AG04449 (cell line): ENCODE data around the gene SIGLEC5.
"Not testable (repeated sequence)": the region's sequence is repeated elsewhere in the genome, so short reads cannot be mapped to it uniquely, and the experiment has no call there.

ENCODE experiments used
- CTCF ChIA-PET: fragments of 350-600 bp; formaldehyde crosslinking; extraction: SDS; loops from one replicate; lab custom pipeline; 2021; ENCODE audit warnings: antibody characterized with exemption; lab: Yijun Ruan, JAX
- POLR2A ChIA-PET: fragments of 400-600, 350-600 bp; formaldehyde crosslinking; extraction: SDS; loops from one replicate; lab custom pipeline; 2020; ENCODE audit warnings: antibody characterized with exemption, inconsistent platforms; lab: Yijun Ruan, JAX
- DNase-seq: peaks from one replicate; pipeline ENCODE4 v3.0.0-alpha.2; 2010; ENCODE audit warnings: low read depth, low spot score
- H3K4me3 ChIP-seq: 2 replicates; pipeline ENCODE4 v1.5.1; 2011; ENCODE audit warnings: low read depth, mild to moderate bottlenecking, control low read depth, low read length
- CTCF ChIP-seq: IDR thresholded peaks from one replicate; pipeline ENCODE4 v1.5.1; 2011; ENCODE audit warnings: mild to moderate bottlenecking, moderate library complexity, low read length, control low read depth, inconsistent platforms; ENCODE audit not compliant: insufficient read depth; ENCODE audit errors: missing control alignments

Gene SIGLEC5, protein sequence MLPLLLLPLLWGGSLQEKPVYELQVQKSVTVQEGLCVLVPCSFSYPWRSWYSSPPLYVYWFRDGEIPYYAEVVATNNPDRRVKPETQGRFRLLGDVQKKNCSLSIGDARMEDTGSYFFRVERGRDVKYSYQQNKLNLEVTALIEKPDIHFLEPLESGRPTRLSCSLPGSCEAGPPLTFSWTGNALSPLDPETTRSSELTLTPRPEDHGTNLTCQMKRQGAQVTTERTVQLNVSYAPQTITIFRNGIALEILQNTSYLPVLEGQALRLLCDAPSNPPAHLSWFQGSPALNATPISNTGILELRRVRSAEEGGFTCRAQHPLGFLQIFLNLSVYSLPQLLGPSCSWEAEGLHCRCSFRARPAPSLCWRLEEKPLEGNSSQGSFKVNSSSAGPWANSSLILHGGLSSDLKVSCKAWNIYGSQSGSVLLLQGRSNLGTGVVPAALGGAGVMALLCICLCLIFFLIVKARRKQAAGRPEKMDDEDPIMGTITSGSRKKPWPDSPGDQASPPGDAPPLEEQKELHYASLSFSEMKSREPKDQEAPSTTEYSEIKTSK

DNA sequence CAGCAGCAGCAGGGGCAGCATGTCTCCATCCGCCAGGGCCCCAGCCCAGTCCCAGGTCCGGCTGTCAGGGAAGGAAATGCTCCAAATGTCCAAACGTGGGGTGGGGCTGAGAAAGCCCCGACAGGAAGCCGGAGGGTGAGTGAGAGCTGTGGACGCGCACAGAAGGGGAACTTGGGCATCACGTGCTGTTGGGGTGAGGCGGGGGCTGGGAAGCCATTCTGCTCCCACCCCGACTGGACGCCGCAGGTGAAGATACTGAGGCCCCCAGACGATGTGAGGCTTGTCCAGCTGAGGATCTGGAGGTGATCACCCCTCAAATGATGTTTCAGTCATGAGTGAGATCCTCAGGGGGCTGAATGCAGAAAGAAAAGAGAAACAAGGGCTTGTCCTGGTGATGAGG, at the start of gene SIGLEC5:
SIGLEC5 (minus strand) TSS at position 87 of the 400 bp plus-strand sequence; CDS start at position 21, 66 bp downstream.
- POLR2A ChIA-PET, H3K4me3 ChIP-seq, CTCF ChIA-PET, DNase-seq: not testable (repeated sequence)

DNA sequence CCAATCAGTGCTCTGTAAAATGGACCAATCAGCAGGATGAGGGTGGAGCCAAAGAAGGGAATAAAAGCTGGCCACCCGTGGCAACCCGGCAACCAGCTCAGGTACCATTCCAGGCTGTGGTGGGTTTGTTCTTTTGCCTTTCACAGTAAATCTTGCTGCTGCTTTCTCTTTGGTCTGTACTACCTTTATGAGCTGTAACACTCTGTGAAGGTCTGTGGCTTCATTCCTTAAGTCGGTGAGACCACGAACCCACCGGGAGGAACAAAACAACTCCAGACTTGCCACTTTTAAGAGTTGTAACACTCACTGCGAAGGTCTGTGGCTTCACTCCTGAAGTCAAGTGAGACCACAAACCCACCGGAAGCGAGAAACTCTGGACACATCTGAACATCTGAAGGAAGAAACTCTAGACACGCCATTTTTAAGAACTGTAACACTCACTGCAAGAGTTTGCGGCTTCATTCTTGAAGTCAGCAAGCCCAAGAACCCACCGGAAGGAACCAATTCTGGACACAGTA, 46.4 kb upstream of the SIGLEC5 start:
- ChIA-PET POLR2A (no interaction called here), CTCF (interaction anchor here (1.1 to 4.8 kb wide), 2 partner anchors 17 to 20 kb away, joined by 3 to 49 read pairs; no protein-coding TSS in a partner anchor)
- H3K4me3 ChIP-seq: no peak overlapping the region
- DNase-seq: no peak
- no peak for TF ChIP-seq CTCF

GRCh38 chr19:51675911-51676565, 45.8 kb upstream of the SIGLEC5 start:
- POLR2A ChIA-PET, DNase-seq, H3K4me3 ChIP-seq: not testable (repeated sequence)
- CTCF ChIA-PET: interaction anchor here (0.8 to 4.8 kb wide), 5 partner anchors 8 to 316 kb away, joined by 3 to 49 read pairs (median 4); no protein-coding TSS in a partner anchor
- TF ChIP-seq CTCF: peak; percentile 35

DNA sequence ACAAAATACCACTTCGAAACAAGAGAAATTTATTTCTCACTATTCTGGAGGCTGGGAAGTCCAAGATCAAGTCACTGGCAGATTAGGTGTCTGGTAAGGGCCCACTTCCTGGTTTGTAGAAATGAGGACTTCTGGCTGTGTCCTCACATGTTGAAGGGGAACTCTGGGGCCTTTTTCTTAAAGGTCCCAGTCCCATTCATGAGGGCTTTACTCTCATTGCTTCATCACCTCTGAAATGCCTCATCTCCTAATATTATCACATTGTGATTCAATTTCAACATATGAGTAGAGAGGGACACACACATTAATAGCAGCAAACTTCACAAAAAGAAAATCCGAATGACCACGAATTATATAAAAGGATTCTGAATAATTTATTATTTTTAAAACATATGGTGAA, 38.0 kb upstream of the SIGLEC5 start:
- no peak for DNase-seq
- TF ChIP-seq CTCF: no peak
- H3K4me3 ChIP-seq: no peak overlapping the region
- ChIA-PET POLR2A (no interaction called here), CTCF (interaction anchor here (4.5 kb wide), 1 partner anchor 9 kb away, joined by 59 read pairs; no protein-coding TSS in a partner anchor)

GRCh38 chr19:51664997-51665396, 34.8 kb upstream of the SIGLEC5 start:
- no peak overlapping the region for H3K4me3 ChIP-seq
- DNase-seq: no peak
- ChIA-PET POLR2A (no interaction called here), CTCF (interaction anchor here (0.8 to 7.2 kb wide), 4 partner anchors 9 to 113 kb away, joined by 3 to 41 read pairs (median 4); no protein-coding TSS in a partner anchor)
- TF ChIP-seq CTCF: no peak

GRCh38 chr19:51664131-51664530, 33.9 kb upstream of the SIGLEC5 start:
- H3K4me3 ChIP-seq: no peak overlapping the region
- ChIA-PET CTCF (interaction anchor here (1.6 to 7.2 kb wide), 3 partner anchors 19 to 193 kb away, joined by 5 to 41 read pairs (median 5); no protein-coding TSS in a partner anchor), POLR2A (no interaction called here)
- TF ChIP-seq CTCF: no peak
- no peak for DNase-seq
